Mononuclear cell (primary cell): ENCODE measurements around the gene EXOG. TPM values are rescaled to one million over a fixed set of nuclear protein-coding genes. Genes with fewer than 3 reads are reported as not detected.

Experiments
- H3K27me3 ChIP-seq: 2 replicates; pipeline ENCODE4 v1.6.0; 2011; ENCODE audit warnings: low read length, control low read depth; ENCODE audit not compliant: insufficient read depth
- H3K4me1 ChIP-seq: 2 replicates; pipeline ENCODE4 v1.5.1; 2011; ENCODE audit warnings: mild to moderate bottlenecking, low read length, control low read depth; ENCODE audit not compliant: insufficient read depth
- H3K4me3 ChIP-seq: 2 replicates; pipeline ENCODE4 v1.5.1; 2011; ENCODE audit warnings: mild to moderate bottlenecking, low read length, moderate library complexity
- H3K9me3 ChIP-seq: 2 replicates; pipeline ENCODE4 v1.5.1; 2011; ENCODE audit warnings: low read depth, mild to moderate bottlenecking, control low read depth, low read length
- total RNA-seq: library from RNA; depleted of rRNA; stranded (reverse); fragments of >200 nt; gene quantifications from one replicate; pipeline ENCODE4 v1.2.3, GENCODE V29; 2012

EXOG gene
- total RNA-seq, 1 donor = 13.3 TPM

GRCh38 chr3:38538773-38539353 is 42.7 kb downstream of the EXOG start:
- Histone ChIP-seq H3K27me3 (no peaks in the 10 kb centered on the region), H3K9me3 (no peaks in the 10 kb centered on the region), H3K4me3 (no peak overlapping the region), H3K4me1 (no peaks in the 10 kb centered on the region)

DNA sequence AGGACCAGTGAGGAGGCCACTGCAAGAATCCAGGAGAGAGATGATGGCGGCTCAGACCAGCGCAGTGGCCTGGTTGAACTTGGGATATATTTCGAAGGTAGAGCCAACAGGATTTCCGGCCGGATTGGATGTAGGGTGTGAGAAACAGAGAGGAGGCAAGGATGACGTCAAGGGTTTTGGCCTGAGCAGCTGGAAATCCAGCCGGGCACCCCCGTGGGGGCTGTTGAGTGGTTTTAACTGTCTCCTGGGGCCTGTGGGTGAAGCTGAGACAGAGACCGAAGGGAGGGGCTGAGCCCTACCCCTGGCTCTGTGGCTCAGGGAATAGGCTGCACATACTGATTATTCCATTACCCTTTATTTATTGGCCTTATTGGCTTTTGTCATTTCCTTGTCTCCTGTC is 45.7 kb downstream of the EXOG start:
- no peaks in the 10 kb centered on the region for H3K27me3 ChIP-seq
- no peaks in the 10 kb centered on the region for H3K4me1 ChIP-seq
- no peaks in the 10 kb centered on the region for H3K9me3 ChIP-seq
- H3K4me3 ChIP-seq = no peak overlapping the region

DNA sequence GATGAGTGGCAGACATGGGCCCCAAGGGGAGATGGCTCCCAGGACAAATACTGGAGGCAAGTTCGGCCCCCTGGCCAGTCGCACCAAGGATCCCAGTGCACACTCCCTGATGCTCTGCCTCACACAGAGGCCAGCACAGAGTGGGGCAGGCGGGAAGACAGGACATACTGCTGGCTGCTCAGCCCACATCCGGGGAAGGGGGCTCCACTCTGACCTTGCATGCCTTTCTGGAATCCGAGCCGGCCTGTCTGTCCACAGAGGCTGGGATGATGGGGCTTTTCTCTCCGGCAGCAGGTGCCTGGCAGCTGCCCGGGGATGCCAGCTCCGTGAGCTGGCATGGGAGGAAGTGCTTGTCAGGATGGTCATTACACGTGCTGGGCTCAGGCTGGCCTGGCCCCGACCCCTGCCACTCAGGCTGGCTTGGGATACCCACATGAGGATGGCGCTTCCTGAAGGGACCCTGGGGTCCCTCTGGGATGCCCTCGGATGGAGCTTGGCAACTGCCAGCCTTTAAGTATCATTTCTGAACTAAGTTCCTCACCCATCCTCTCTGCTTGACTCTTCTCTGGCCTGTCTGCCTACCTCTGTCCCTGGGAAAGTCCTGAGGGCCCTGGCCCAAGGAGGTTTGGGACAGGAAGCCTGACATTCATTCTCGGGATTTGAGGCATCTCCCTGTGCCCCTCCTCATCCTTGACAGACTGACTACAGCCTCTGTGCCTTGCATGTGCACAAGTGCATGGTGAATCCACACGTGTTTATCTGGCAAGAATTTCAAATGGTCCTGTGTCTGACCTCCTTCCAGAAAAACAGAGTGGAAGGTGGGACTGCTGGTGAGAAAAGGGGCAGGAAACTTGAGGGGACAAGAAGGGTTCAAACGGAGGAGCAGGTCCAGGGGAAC is 46.5 kb downstream of the EXOG start:
- Histone ChIP-seq H3K4me1 (no peaks in the 10 kb centered on the region), H3K27me3 (no peaks in the 10 kb centered on the region), H3K9me3 (no peaks in the 10 kb centered on the region), H3K4me3 (no peak overlapping the region)

GRCh38 chr3:38543586-38543985 is 47.4 kb downstream of the EXOG start:
- Histone ChIP-seq H3K4me1 (no peaks in the 10 kb centered on the region), H3K27me3 (no peaks in the 10 kb centered on the region), H3K4me3 (no peak overlapping the region), H3K9me3 (no peaks in the 10 kb centered on the region)

- Histone ChIP-seq H3K9me3 (no peaks in the 10 kb centered on the region), H3K27me3 (no peaks in the 10 kb centered on the region), H3K4me3 (no peak overlapping the region), H3K4me1 (no peaks in the 10 kb centered on the region)
Measured at GRCh38 chr3:38544926-38545325, 48.8 kb downstream of the EXOG start.

DNA sequence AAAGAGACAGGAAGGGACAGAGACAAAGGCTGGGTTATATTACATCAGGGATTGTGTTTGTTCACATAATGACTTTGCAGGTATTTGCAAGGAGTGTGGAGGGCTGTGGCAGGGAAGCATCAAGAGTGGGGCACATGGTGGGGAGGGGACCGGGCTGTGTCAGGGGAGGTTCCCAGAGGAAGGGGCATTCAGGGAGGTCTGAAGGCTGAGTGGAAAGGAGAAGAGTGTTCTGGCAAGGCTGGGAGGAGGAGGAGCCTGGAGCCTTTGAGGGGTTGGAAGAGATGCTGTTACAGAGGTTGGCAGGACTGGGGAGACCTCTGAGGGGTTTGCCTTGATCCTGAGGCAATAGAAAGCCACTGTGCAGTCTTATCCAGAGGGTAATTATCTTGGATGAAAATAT is 49.4 kb downstream of the EXOG start:
- Histone ChIP-seq H3K4me3 (no peak overlapping the region), H3K9me3 (no peaks in the 10 kb centered on the region), H3K4me1 (no peaks in the 10 kb centered on the region), H3K27me3 (no peaks in the 10 kb centered on the region)

- H3K27me3 ChIP-seq = no peaks in the 10 kb centered on the region
- H3K4me3 ChIP-seq = no peak overlapping the region
- H3K4me1 ChIP-seq = no peaks in the 10 kb centered on the region
- H3K9me3 ChIP-seq = no peaks in the 10 kb centered on the region
Measured at GRCh38 chr3:38545983-38546382, 49.8 kb downstream of the EXOG start.

DNA sequence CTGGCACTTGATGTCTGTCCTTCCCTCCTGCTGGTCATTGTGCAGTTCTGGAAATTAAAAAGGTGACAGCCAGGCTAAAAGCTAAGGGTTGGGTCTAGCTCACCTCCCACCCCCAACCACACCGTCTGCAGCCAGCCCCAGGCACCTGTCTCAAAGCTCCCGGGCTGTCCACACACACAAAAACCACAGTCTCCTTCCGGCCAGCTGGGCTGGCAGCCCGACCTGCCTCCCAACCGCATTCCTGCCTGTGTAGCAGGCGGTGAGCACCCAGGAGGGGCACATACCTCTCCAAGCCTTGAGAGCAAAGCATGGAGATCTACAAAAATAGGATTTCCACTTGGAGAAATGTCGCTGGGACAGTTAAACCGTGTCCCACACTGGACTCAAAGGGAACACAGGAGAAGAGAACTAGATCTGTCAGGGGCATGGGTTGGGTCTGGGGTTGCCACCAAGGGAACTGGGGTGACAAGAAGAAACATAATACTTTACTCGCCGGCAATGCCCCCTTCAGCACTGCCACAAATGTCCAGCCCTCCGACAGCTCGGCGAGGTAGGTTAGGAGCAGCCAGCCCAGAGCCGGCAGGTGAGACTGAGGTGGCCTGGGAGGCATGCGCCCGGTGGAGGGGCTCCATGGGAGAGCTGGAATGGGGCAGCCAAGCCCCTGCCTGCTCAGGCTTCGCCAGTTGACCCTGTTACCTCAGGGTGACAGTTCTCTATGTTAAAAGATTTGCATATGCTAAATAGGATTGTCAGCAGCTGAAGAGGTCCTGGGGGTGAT is 52.2 kb downstream of the EXOG start:
- H3K9me3 ChIP-seq = no peaks in the 10 kb centered on the region
- no peak overlapping the region for H3K4me3 ChIP-seq
- H3K27me3 ChIP-seq = no peaks in the 10 kb centered on the region
- no peaks in the 10 kb centered on the region for H3K4me1 ChIP-seq

GRCh38 chr3:38549082-38549481 is 52.9 kb downstream of the EXOG start:
- Histone ChIP-seq H3K4me3 (no peak overlapping the region), H3K9me3 (no peaks in the 10 kb centered on the region), H3K27me3 (no peaks in the 10 kb centered on the region), H3K4me1 (no peaks in the 10 kb centered on the region)

GRCh38 chr3:38549486-38549885 is 53.3 kb downstream of the EXOG start:
- H3K4me1 ChIP-seq = no peaks in the 10 kb centered on the region
- no peaks in the 10 kb centered on the region for H3K9me3 ChIP-seq
- H3K27me3 ChIP-seq = no peaks in the 10 kb centered on the region
- H3K4me3 ChIP-seq = no peak overlapping the region

GRCh38 chr3:38549957-38550840 is 54.1 kb downstream of the EXOG start:
- Histone ChIP-seq H3K4me3 (no peak overlapping the region), H3K27me3 (no peaks in the 10 kb centered on the region), H3K9me3 (no peaks in the 10 kb centered on the region), H3K4me1 (no peaks in the 10 kb centered on the region)

- no peaks in the 10 kb centered on the region for H3K9me3 ChIP-seq
- H3K27me3 ChIP-seq = no peaks in the 10 kb centered on the region
- H3K4me1 ChIP-seq = no peaks in the 10 kb centered on the region
- no peak overlapping the region for H3K4me3 ChIP-seq
Measured at GRCh38 chr3:38551026-38551832, 55.1 kb downstream of the EXOG start.

DNA sequence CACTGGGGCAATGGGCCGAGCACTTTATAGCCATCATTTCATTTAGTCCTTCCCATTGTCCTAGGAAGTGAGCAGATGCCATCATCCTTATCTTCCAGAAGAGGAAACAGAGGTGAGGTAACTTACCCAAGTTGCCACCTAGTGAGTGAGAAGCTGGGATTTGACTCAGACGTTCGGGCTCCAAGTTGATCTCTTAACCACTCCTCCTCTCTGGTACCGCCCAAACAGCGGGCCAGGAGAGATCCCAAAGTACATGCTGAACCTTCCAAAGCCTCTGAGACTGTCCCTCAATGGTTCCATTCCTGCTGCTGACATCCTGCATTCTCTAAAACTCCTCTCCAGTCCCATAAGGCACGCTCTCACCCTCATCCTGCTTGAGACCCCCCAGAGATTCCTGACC is 56.2 kb downstream of the EXOG start:
- H3K27me3 ChIP-seq = no peaks in the 10 kb centered on the region
- no peaks in the 10 kb centered on the region for H3K4me1 ChIP-seq
- no peak overlapping the region for H3K4me3 ChIP-seq
- no peaks in the 10 kb centered on the region for H3K9me3 ChIP-seq

DNA sequence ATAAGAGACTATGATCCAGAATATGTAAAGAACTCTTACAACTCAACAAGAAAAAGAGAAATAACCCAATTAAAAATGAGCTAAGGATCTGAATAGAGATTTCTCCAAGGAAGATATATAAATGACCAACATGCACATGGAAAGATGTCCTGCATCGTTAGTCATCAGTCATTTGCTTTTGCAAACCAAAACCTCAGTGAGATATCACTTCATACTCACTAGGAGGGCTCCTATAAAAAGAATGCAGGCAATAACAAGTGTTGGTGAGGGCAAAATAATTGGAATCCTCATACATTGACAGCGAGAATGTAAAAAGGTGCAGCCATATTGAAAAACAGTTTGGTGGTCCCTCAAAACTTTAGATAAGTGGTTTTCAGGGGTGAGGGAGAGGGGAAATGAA is 56.9 kb downstream of the EXOG start:
- Histone ChIP-seq H3K4me1 (no peaks in the 10 kb centered on the region), H3K27me3 (no peaks in the 10 kb centered on the region), H3K4me3 (no peak overlapping the region), H3K9me3 (no peaks in the 10 kb centered on the region)
